Fibroblast of the aortic adventitia (primary cell): ENCODE results near the gene TGFB2. TPM values are rescaled to one million over a fixed set of nuclear protein-coding genes. Genes with fewer than 3 reads are reported as not detected.

ENCODE experiments used
- DNase-seq: peaks from one replicate; pipeline ENCODE4 v3.0.0-alpha.2; 2010; ENCODE audit warnings: low read depth
- H3K4me3 ChIP-seq: 2 replicates; pipeline ENCODE4 v1.5.1; 2011; ENCODE audit warnings: low read depth, mild to moderate bottlenecking, control low read depth, low read length, moderate library complexity
- total RNA-seq: library from RNA; depleted of rRNA; stranded (reverse); fragments of >200 nt; gene quantifications from 2 replicates; pipeline ENCODE4 v1.2.3, GENCODE V29; 2012; ENCODE audit warnings: low replicate concordance
- TF ChIP-seq, protein P1 (sequence below): IDR thresholded peaks from 2 replicates; pipeline ENCODE4 v1.5.1; 2011; ENCODE audit warnings: mild to moderate bottlenecking, low read length, control low read depth, inconsistent platforms; ENCODE audit not compliant: insufficient read depth

Gene TGFB2
- total RNA-seq, 1 donor: 13.5 TPM

DNA sequence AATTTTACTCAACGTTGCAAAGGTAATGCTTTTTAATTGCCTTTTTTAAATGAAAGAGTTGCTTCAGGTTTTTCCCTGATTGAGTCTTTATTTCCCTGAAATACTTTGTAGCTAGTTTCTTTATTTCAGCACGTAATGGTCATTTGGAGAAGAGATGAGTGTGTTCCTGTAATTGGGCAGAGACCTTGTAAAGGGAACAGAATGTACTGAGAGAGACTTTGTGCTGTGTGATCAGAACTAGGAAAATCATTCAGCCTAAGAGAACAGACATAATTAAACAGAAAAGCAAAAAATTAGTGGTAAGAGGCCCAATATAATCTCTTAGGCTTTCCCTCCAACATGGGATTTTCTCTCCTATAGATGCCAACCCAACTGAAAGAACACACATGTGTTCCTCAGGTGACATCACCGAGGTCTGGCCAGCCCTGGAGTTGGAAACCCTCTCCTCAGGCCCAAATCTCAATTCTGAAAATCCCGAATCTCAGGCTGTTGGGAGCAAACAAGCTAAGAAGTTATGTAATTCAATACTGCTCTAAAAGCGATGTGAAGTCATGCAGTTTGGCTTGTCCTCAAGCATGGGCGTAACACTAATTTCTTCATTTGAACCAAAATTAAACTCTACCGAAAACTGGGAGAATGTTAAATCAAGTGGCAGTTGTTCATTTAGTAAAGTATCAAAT, 102.0 kb downstream of the TGFB2 start:
- no peak for DNase-seq
- TF ChIP-seq, protein P1, sequence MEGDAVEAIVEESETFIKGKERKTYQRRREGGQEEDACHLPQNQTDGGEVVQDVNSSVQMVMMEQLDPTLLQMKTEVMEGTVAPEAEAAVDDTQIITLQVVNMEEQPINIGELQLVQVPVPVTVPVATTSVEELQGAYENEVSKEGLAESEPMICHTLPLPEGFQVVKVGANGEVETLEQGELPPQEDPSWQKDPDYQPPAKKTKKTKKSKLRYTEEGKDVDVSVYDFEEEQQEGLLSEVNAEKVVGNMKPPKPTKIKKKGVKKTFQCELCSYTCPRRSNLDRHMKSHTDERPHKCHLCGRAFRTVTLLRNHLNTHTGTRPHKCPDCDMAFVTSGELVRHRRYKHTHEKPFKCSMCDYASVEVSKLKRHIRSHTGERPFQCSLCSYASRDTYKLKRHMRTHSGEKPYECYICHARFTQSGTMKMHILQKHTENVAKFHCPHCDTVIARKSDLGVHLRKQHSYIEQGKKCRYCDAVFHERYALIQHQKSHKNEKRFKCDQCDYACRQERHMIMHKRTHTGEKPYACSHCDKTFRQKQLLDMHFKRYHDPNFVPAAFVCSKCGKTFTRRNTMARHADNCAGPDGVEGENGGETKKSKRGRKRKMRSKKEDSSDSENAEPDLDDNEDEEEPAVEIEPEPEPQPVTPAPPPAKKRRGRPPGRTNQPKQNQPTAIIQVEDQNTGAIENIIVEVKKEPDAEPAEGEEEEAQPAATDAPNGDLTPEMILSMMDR: no peak
- no peak overlapping the region for H3K4me3 ChIP-seq

DNA sequence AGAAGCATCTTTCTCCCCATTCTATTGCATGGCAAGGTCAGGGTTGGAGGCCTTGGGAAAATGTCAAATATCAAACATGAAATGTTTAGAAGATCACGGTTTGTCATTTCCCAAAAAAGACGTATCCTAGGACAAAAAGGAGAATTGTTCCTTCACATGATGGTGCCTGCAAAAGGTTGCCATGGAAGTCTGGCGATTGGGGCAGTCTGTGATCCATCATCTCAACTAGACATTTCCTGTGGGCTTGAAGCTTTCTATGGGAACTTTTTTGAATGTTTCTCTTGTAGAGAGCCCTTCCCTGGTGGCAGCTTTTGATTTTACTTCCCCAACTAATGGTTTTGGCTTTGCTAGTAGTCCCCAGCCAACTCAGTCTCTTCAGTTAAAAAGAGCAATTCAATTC, 106.3 kb downstream of the TGFB2 start:
- H3K4me3 ChIP-seq: no peak overlapping the region
- TF ChIP-seq, protein P1: no peak
- DNase-seq: no peak

DNA sequence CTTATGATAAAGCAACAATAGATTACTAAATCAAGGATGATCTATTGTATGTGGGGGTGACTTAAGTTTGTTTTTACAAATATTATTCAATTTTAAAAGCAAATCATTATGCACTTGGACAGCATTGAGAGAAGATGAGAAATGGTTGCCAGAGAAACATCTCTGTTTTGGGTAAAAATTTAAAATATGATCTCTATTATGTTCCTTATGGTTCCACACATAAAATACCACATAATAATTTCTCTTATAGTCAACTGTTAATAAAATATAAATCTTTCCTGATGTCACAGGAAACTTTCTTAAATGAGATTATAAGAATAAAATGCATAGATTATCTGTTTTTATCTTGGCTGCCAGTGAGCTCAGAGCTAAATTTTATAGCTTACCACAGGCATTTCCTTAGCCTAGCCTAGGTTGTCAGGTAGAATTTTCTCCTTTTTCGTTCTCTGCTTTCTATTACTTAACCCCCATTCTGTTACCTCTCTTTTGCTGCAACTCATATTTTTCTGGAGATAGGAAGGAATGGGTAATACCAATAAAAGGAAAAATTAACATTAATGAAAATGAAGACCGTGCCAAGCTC, 109.7 kb downstream of the TGFB2 start:
- TF ChIP-seq, protein P1: no peak
- DNase-seq: no peak
- no peak overlapping the region for H3K4me3 ChIP-seq

DNA sequence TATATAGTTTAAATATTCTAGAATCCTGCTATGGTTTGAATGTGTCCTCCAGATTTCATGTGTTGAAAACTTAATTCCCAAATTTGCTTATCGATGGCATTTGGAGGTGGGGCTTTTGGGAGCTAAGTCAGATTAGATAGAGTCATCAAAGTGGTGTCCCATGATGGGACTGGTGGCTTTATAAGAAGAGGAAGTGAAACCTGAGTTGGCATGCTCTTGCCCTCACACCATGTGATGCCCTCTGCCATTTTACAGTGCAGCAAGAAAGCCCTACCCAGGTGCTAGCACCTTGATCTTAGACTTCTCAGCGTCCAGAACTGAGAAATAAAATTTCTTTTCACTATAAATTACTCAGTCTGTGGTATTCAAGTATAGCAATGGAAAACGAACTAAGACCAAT, 111.3 kb downstream of the TGFB2 start:
- no peak overlapping the region for H3K4me3 ChIP-seq
- TF ChIP-seq, protein P1: no peak
- DNase-seq: no peak

DNA sequence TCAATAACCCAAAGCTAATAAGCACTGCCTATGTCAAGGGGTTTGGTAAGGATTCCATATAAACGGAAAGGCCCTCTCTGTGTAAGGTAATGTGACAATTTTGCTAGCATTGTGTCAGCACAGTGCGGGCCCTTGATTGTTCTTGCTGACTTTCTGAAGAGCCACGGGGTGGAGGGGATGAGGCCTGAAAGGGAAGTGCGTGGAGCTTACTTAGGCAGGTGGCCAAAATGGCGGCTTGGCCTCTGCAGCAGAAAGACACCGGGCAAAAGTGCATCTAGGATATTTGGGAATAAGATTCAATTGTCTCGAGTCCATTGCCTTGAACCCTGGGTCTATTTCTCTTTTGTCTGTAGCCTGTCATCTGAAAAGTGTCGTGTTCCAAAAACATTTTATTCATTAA, 114.3 kb downstream of the TGFB2 start:
- TF ChIP-seq, protein P1: no peak
- H3K4me3 ChIP-seq: no peak overlapping the region
- DNase-seq: peak; percentile 73

DNA sequence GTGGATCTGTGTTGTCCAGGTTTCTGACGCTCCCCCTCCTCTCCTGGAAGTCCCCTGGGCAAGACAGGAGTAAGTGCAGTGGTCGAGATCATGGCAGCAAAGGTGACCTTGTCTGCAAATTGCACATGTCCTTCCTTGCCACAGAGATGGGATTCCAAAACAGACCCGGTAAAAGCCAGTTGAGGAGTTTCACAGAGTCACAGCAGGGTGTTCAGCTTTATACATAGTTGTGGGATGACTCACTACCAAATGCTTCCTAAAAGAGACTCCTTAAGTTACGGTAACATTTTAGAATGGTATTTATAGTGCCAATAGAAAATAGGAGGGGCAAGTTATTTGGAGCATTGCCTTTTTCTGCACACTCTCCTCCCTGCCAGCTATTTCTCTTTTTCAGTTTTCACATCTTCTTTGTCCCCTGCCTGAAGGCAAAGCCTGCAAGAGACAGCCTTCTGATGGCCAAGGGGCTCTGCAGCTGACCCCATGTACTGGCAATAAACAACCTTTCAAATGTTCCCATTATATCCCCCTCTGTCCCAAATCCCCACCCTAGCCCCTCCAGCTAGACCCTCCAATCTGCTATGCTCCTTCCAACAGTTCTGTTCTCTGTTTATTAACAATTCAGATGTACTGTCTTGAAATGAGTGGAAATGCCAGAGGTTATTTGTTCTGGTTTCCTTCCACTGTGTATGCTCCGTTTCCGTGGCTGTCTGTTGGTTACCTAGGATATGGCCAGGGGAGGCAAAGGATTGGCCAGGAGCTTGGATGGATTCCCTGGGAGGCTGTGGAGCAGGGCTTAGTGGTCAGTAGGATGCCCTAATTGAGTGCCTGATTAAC, 115.0 kb downstream of the TGFB2 start:
- TF ChIP-seq, protein P1: no peak
- no peak overlapping the region for H3K4me3 ChIP-seq
- peak; percentile 94 for DNase-seq
